Activated CD4-positive, alpha-beta memory T cell treated with anti-CD3 and anti-CD28 coated beads, Interleukin-2, amount 10 ng/mL, durations not matched to agents 7 days and 5 days (primary cell): ENCODE measurements around the gene GPR142. TPM values are rescaled to one million over a fixed set of nuclear protein-coding genes. Genes with fewer than 3 reads are reported as not detected.

Source experiments
- CTCF ChIA-PET: fragments of 350-600 bp; sonication (Branson Sonifier 250); formaldehyde crosslinking; loops from one replicate; lab custom pipeline; 2021; ENCODE audit warnings: antibody characterized with exemption, inconsistent platforms; lab: Charles Lee
- POLR2A ChIA-PET: fragments of 350-600 bp; sonication (Branson Sonifier 250); formaldehyde crosslinking; loops from one replicate; lab custom pipeline; 2021; ENCODE audit warnings: antibody characterized with exemption; lab: Charles Lee
- DNase-seq: peaks from one replicate; pipeline ENCODE4 v3.0.0-alpha.2; 2020
- H3K27ac Mint-ChIP-seq: one replicate; pipeline ENCODE4 v1.8.0; 2021; ENCODE audit warnings: mild to moderate bottlenecking, mixed read lengths
- H3K27me3 Mint-ChIP-seq: one replicate; pipeline ENCODE4 v1.8.0; 2021; ENCODE audit warnings: mixed read lengths
- H3K36me3 Mint-ChIP-seq: one replicate; pipeline ENCODE4 v1.8.0; 2021; ENCODE audit warnings: low read depth, mixed read lengths
- H3K4me1 Mint-ChIP-seq: one replicate; pipeline ENCODE4 v1.8.0; 2021; ENCODE audit warnings: mixed read lengths
- H3K4me3 Mint-ChIP-seq: one replicate; pipeline ENCODE4 v1.8.0; 2021; ENCODE audit warnings: mild to moderate bottlenecking, mixed read lengths
- H3K9me3 Mint-ChIP-seq: one replicate; pipeline ENCODE4 v1.8.0; 2021; ENCODE audit warnings: mixed read lengths
- total RNA-seq, 2 experiments: library from RNA; stranded (reverse); gene quantifications; one replicate each; pipeline ENCODE4 v1.2.3, GENCODE V29; 2021

GPR142 gene
- total RNA-seq, 2 experiments from 2014 or later = 0.15 TPM; not detected in 1

- H3K36me3 Mint-ChIP-seq = no peaks in the 10 kb centered on the region
- H3K27ac Mint-ChIP-seq = no peak overlapping the region
- H3K27me3 Mint-ChIP-seq = peaks cover 7% of the 10 kb centered on the region
- no peak overlapping the region for H3K4me3 Mint-ChIP-seq
- POLR2A ChIA-PET = no interaction called here
- CTCF ChIA-PET = interaction anchor here (0.9 to 1.1 kb wide), 2 partner anchors 25 to 32 kb away, joined by 3 read pairs; no protein-coding TSS in a partner anchor
- no peaks in the 10 kb centered on the region for H3K9me3 Mint-ChIP-seq
- peaks cover 7% of the 10 kb centered on the region for H3K4me1 Mint-ChIP-seq
- DNase-seq = no peak
These were observed 31.7 kb upstream of the GPR142 start for GRCh38 chr17:74335529-74336062.

- Mint-ChIP-seq H3K4me1 (peaks cover 7% of the 10 kb centered on the region), H3K4me3 (no peak overlapping the region), H3K36me3 (no peaks in the 10 kb centered on the region), H3K9me3 (no peaks in the 10 kb centered on the region), H3K27me3 (peaks cover 7% of the 10 kb centered on the region), H3K27ac (no peak overlapping the region)
- ChIA-PET POLR2A (no interaction called here), CTCF (interaction anchor here (1.1 kb wide), 1 partner anchor 32 kb away, joined by 3 read pairs; no protein-coding TSS in a partner anchor)
- DNase-seq = no peak
These were observed 31.0 kb upstream of the GPR142 start for GRCh38 chr17:74336307-74336706.

- no peak overlapping the region for H3K4me3 Mint-ChIP-seq
- ChIA-PET POLR2A (interaction anchor here (1.1 to 1.4 kb wide), 2 partner anchors 9 to 138 kb away, joined by 3 to 4 read pairs; no protein-coding TSS in a partner anchor), CTCF (interaction anchor here (1.4 to 1.9 kb wide), 2 partner anchors 15 to 30 kb away, joined by 3 to 6 read pairs; no protein-coding TSS in a partner anchor)
- H3K36me3 Mint-ChIP-seq = no peaks in the 10 kb centered on the region
- no peaks in the 10 kb centered on the region for H3K9me3 Mint-ChIP-seq
- H3K4me1 Mint-ChIP-seq = peaks cover 7% of the 10 kb centered on the region
- no peak overlapping the region for H3K27ac Mint-ChIP-seq
- peaks cover 7% of the 10 kb centered on the region for H3K27me3 Mint-ChIP-seq
- DNase-seq = no peak
These were observed 29.3 kb upstream of the GPR142 start for GRCh38 chr17:74337834-74338500.

- H3K27me3 Mint-ChIP-seq = peaks cover 7% of the 10 kb centered on the region
- ChIA-PET CTCF (no interaction called here), POLR2A (no interaction called here)
- H3K4me3 Mint-ChIP-seq = no peak overlapping the region
- no peaks in the 10 kb centered on the region for H3K9me3 Mint-ChIP-seq
- H3K36me3 Mint-ChIP-seq = no peaks in the 10 kb centered on the region
- H3K4me1 Mint-ChIP-seq = peaks cover 3% of the 10 kb centered on the region
- H3K27ac Mint-ChIP-seq = no peak overlapping the region
- DNase-seq = no peak
These were observed 27.6 kb upstream of the GPR142 start for GRCh38 chr17:74339537-74340195.

GRCh38 chr17:74340470-74341023 is 26.8 kb upstream of the GPR142 start:
- CTCF ChIA-PET = no interaction called here
- H3K27me3 Mint-ChIP-seq = peaks cover 7% of the 10 kb centered on the region
- no peaks in the 10 kb centered on the region for H3K9me3 Mint-ChIP-seq
- H3K27ac Mint-ChIP-seq = no peak overlapping the region
- H3K4me3 Mint-ChIP-seq = no peak overlapping the region
- no peaks in the 10 kb centered on the region for H3K4me1 Mint-ChIP-seq
- H3K36me3 Mint-ChIP-seq = no peaks in the 10 kb centered on the region
- POLR2A ChIA-PET = no interaction called here
- no peak for DNase-seq

GRCh38 chr17:74342224-74342623 is 25.1 kb upstream of the GPR142 start:
- H3K27me3 Mint-ChIP-seq = peaks cover 5% of the 10 kb centered on the region
- DNase-seq = no peak
- no peaks in the 10 kb centered on the region for H3K9me3 Mint-ChIP-seq
- POLR2A ChIA-PET = no interaction called here
- H3K4me1 Mint-ChIP-seq = no peaks in the 10 kb centered on the region
- CTCF ChIA-PET = no interaction called here
- H3K36me3 Mint-ChIP-seq = no peaks in the 10 kb centered on the region
- no peak overlapping the region for H3K27ac Mint-ChIP-seq
- no peak overlapping the region for H3K4me3 Mint-ChIP-seq

- ChIA-PET CTCF (no interaction called here), POLR2A (no interaction called here)
- Mint-ChIP-seq H3K27me3 (peaks cover 3% of the 10 kb centered on the region), H3K4me1 (no peaks in the 10 kb centered on the region), H3K9me3 (no peaks in the 10 kb centered on the region), H3K4me3 (no peak overlapping the region), H3K36me3 (no peaks in the 10 kb centered on the region), H3K27ac (no peak overlapping the region)
- no peak for DNase-seq
These were observed 24.2 kb upstream of the GPR142 start for GRCh38 chr17:74343121-74343520.

DNA sequence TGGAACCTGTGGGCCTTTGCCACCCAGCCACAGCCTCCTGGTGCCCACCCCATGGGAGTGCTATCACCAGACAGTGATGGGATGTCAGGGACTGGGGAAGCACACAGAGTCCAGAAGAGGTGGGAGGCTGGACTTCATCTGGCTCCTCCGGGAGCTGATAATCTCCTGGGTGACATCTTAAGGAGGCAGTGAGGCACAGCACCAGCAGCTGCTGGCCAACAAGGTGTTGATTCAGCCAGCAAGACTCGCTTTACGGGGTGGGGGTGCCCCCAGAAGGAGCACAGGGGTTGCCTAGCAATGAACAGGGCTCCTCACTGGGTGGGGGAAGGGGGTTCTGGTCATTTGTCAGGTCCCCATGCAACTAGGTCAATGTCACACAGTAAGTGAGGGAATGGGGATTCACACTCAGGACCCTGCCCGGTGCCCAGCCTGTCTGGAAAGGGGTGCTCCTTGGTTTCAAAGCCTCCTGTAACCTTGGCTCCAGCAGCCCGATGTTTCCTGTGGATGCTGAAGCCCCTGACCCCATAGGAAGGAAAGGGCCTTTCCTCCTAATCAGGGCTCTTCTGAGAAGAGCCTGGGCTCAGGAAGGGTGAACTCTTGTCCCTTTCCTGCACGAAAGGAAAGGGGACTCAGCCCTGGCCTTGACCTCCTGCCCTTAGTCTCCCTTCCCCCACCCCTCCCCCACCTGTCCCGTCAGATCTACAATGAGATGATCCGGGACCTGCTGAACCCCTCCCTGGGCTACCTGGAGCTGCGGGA is 23.6 kb upstream of the GPR142 start:
- POLR2A ChIA-PET = no interaction called here

GRCh38 chr17:74344658-74345057 is 22.6 kb upstream of the GPR142 start:
- no peak overlapping the region for H3K4me3 Mint-ChIP-seq
- H3K27ac Mint-ChIP-seq = no peak overlapping the region
- CTCF ChIA-PET = interaction anchor here (0.7 kb wide), 1 partner anchor 14 kb away, joined by 3 read pairs; no protein-coding TSS in a partner anchor
- H3K36me3 Mint-ChIP-seq = no peaks in the 10 kb centered on the region
- H3K4me1 Mint-ChIP-seq = no peaks in the 10 kb centered on the region
- DNase-seq = no peak
- no peaks in the 10 kb centered on the region for H3K9me3 Mint-ChIP-seq
- POLR2A ChIA-PET = no interaction called here
- peaks cover 9% of the 10 kb centered on the region for H3K27me3 Mint-ChIP-seq

More for the DNA sequence above, 23.6 kb upstream of the GPR142 start:
- no peaks in the 10 kb centered on the region for H3K4me1 Mint-ChIP-seq
- H3K9me3 Mint-ChIP-seq = no peaks in the 10 kb centered on the region
- DNase-seq = no peak
- no peak overlapping the region for H3K27ac Mint-ChIP-seq
- CTCF ChIA-PET = no interaction called here
- no peak overlapping the region for H3K4me3 Mint-ChIP-seq
- peaks cover 6% of the 10 kb centered on the region for H3K27me3 Mint-ChIP-seq
- H3K36me3 Mint-ChIP-seq = no peaks in the 10 kb centered on the region

- ChIA-PET POLR2A (no interaction called here), CTCF (interaction anchor here (0.7 kb wide), 1 partner anchor 15 kb away, joined by 3 read pairs; no protein-coding TSS in a partner anchor)
- H3K36me3 Mint-ChIP-seq = no peaks in the 10 kb centered on the region
- H3K4me1 Mint-ChIP-seq = no peaks in the 10 kb centered on the region
- DNase-seq = no peak
- H3K9me3 Mint-ChIP-seq = no peaks in the 10 kb centered on the region
- H3K27ac Mint-ChIP-seq = no peak overlapping the region
- H3K4me3 Mint-ChIP-seq = no peak overlapping the region
- peaks cover 14% of the 10 kb centered on the region for H3K27me3 Mint-ChIP-seq
These were observed 21.7 kb upstream of the GPR142 start for GRCh38 chr17:74345433-74346241.

DNA sequence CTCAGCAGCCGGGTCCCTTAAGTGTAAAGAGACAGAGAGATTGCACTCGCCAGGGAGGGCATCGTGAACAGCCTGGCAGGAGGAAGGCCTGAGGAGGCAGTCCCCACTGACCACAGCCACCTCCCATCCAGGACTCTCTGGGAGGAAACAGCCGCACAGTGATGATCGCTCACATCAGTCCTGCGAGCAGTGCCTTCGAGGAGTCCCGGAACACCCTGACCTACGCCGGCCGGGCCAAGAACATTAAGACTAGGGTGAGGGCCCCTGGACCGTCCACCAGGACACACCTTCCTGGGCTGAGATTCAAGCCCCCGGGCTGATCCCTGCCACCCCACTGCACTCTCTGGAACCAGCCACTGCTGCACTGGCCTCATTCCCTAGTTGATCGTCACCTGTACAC is 19.7 kb upstream of the GPR142 start:
- no peak for DNase-seq
- POLR2A ChIA-PET = no interaction called here
- CTCF ChIA-PET = interaction anchor here (0.7 to 1.2 kb wide), 3 partner anchors 18 to 42 kb away, joined by 3 read pairs; no protein-coding TSS in a partner anchor
- Mint-ChIP-seq H3K27ac (no peak overlapping the region), H3K4me3 (no peak overlapping the region), H3K27me3 (peaks cover 26% of the 10 kb centered on the region), H3K9me3 (no peaks in the 10 kb centered on the region), H3K4me1 (no peaks in the 10 kb centered on the region), H3K36me3 (no peaks in the 10 kb centered on the region)

GRCh38 chr17:74349120-74349519 is 18.2 kb upstream of the GPR142 start:
- no peak overlapping the region for H3K27ac Mint-ChIP-seq
- no peaks in the 10 kb centered on the region for H3K9me3 Mint-ChIP-seq
- no peak for DNase-seq
- no peaks in the 10 kb centered on the region for H3K36me3 Mint-ChIP-seq
- peaks cover 39% of the 10 kb centered on the region for H3K27me3 Mint-ChIP-seq
- peaks cover 3% of the 10 kb centered on the region for H3K4me1 Mint-ChIP-seq
- CTCF ChIA-PET = interaction anchor here (8.9 kb wide), 1 partner anchor 44 kb away, joined by 75 read pairs; no protein-coding TSS in a partner anchor
- no peak overlapping the region for H3K4me3 Mint-ChIP-seq
- POLR2A ChIA-PET = no interaction called here
